CD4-positive, alpha-beta memory T cell (primary cell): Measurements from ENCODE around the gene FKBP11. TPM values are rescaled to one million over a fixed set of nuclear protein-coding genes. Genes with fewer than 3 reads are reported as not detected.

ENCODE experiments used
- CTCF ChIA-PET: fragments of 350-600 bp; sonication (Branson Sonifier 250); formaldehyde crosslinking; loops from one replicate; lab custom pipeline; 2021; ENCODE audit warnings: inconsistent platforms; ENCODE audit not compliant: partially characterized antibody; lab: Charles Lee
- POLR2A ChIA-PET: fragments of 350-600 bp; sonication (Branson Sonifier 250); formaldehyde crosslinking; loops from one replicate; lab custom pipeline; 2021; ENCODE audit not compliant: partially characterized antibody; lab: Charles Lee
- DNase-seq, 5 donors: peaks; one replicate each; pipeline versions ENCODE4 v3.0.0 to v3.0.0-alpha.2; 2020 to 2022; ENCODE audit warnings: mixed read lengths in 1 of 5
- H3K27ac ChIP-seq: one replicate; pipeline ENCODE4 v1.7.0; 2013; ENCODE audit warnings: low read depth, low read length
- H3K27me3 ChIP-seq: 2 replicates; pipeline ENCODE4 v1.7.0; 2013; ENCODE audit warnings: mild to moderate bottlenecking, low read length, moderate library complexity; ENCODE audit not compliant: insufficient read depth
- H3K36me3 ChIP-seq: 2 replicates; pipeline ENCODE4 v1.7.0; 2013; ENCODE audit warnings: mild to moderate bottlenecking, low read length, moderate library complexity; ENCODE audit not compliant: insufficient read depth
- H3K4me1 ChIP-seq: 2 replicates; pipeline ENCODE4 v1.7.0; 2013; ENCODE audit warnings: mild to moderate bottlenecking, low read length, moderate library complexity; ENCODE audit not compliant: insufficient read depth
- H3K4me3 ChIP-seq, 2 donors: one replicate each; pipeline ENCODE4 v1.7.0; 2013; ENCODE audit warnings: low read length in 2 of 2, mild to moderate bottlenecking in 1 of 2
- H3K9me3 ChIP-seq, 2 donors: one replicate each; pipeline ENCODE4 v1.7.0; 2013; ENCODE audit warnings: low read length in 2 of 2, control low read depth in 1 of 2; ENCODE audit not compliant: control insufficient read depth in 1 of 2
- H3K27ac Mint-ChIP-seq, 7 donors: one replicate each; pipeline ENCODE4 v1.8.0; 2020 to 2021; ENCODE audit warnings: mixed read lengths in 7 of 7, mild to moderate bottlenecking in 6 of 7, inconsistent platforms in 3 of 7, moderate library complexity in 3 of 7
- H3K27me3 Mint-ChIP-seq, 2 donors: one replicate each; pipeline ENCODE4 v1.8.0; 2020 to 2021; ENCODE audit warnings: mixed read lengths in 2 of 2
- H3K36me3 Mint-ChIP-seq, 2 donors: one replicate each; pipeline ENCODE4 v1.8.0; 2020 to 2021; ENCODE audit warnings: mixed read lengths in 2 of 2, inconsistent platforms in 1 of 2, mild to moderate bottlenecking in 1 of 2
- H3K4me1 Mint-ChIP-seq, 4 donors: one replicate each; pipeline ENCODE4 v1.8.0; 2020 to 2021; ENCODE audit warnings: mixed read lengths in 4 of 4, mild to moderate bottlenecking in 1 of 4
- H3K4me3 Mint-ChIP-seq, 8 donors: one replicate each; pipeline ENCODE4 v1.8.0; 2020 to 2021; ENCODE audit warnings: mixed read lengths in 8 of 8, mild to moderate bottlenecking in 7 of 8, moderate library complexity in 6 of 8, inconsistent platforms in 3 of 8
- H3K9me3 Mint-ChIP-seq, 8 donors: one replicate each; pipeline ENCODE4 v1.8.0; 2020 to 2021; ENCODE audit warnings: mixed read lengths in 8 of 8, mild to moderate bottlenecking in 5 of 8, inconsistent platforms in 3 of 8, moderate library complexity in 1 of 8
- intact Hi-C: fragments of 100-400 bp; cut with micrococcal nuclease; formaldehyde crosslinking; loops from one replicate; pipeline ENCODE4 v1.15.1; 2023
- polyA plus RNA-seq, 2 donors: library from polyadenylated mRNA; unstranded; fragments of 300-500 nt; fragmentation: Illumina TruSeq; gene quantifications; one replicate each; pipeline ENCODE4 v1.2.3, GENCODE V29; 2021
- total RNA-seq, 2 experiments: library from RNA; stranded (reverse); gene quantifications; one replicate each; pipeline ENCODE4 v1.2.3, GENCODE V29; 2021

The FKBP11 gene
- total and polyA plus RNA-seq, 4 experiments from 2014 or later: 77.7 to 238 (median 146) TPM

DNA sequence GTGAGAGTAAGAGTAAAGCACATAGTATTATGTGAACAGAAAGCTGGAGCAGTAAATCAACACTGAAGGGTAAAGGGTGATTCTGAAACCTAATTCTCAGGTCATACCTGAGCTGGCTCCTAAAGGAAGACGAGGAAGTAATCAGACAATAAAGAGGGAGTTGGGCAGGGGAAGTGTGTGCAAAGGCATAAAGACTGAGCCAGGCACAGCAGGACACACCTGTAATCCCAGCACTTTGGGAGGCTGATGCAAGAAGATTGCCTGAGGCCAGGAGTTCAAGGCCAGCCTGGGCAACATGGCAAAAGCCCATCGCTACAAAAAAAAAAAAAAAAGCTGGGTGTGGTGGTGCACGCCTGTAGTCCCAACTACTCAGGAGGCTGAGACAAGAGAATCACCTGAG is 22.4 kb upstream of the FKBP11 start:
- Histone ChIP-seq H3K4me3 (no peak overlapping the region), H3K9me3 (no peaks in the 10 kb centered on the region), H3K27ac (no peak overlapping the region), H3K36me3 (no peaks in the 10 kb centered on the region), H3K4me1 (peaks cover 8% of the 10 kb centered on the region), H3K27me3 (no peaks in the 10 kb centered on the region)
- no peak for DNase-seq
- H3K4me1 Mint-ChIP-seq: peaks cover 22 to 48% (median 36%) of the 10 kb centered on the region in 4 donors
- H3K27me3 Mint-ChIP-seq: no peaks in the 10 kb centered on the region
- H3K36me3 Mint-ChIP-seq: peaks cover 11 to 33% of the 10 kb centered on the region in 2 donors
- peak overlapping the region in 5 of 7 donors; percentile 1 to 65 (median 34) for H3K27ac Mint-ChIP-seq
- intact Hi-C loops: no loop called here
- no peak overlapping the region for H3K4me3 Mint-ChIP-seq
- ChIA-PET CTCF (interaction anchor here (0.6 to 2.5 kb wide), 6 partner anchors 11 to 57 kb away, joined by 3 to 11 read pairs (median 5); no protein-coding TSS in a partner anchor), POLR2A (no interaction called here)
- H3K9me3 Mint-ChIP-seq: no peaks in the 10 kb centered on the region

DNA sequence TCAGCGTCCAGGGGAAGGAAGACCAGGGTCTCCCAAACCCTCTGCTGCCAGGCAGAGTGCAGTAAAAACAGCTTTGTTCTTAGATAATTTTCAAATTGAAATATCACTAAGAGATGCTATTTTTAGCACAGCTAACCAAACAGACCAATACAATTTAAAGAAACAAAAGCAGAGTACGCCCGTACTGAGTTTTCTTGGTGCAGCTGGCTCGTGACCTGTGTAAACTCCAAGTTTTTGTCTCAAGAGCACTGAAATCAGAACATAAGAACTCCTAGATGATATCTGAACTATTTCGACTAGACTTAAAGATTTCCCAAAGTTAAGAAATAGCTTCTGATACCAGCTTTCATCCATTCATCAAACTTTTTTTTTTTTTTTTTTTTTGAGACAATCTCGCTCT is 21.7 kb upstream of the FKBP11 start:
- Histone ChIP-seq H3K9me3 (no peaks in the 10 kb centered on the region), H3K27ac (no peak overlapping the region), H3K4me1 (peaks cover 8% of the 10 kb centered on the region), H3K4me3 (no peak overlapping the region), H3K36me3 (no peaks in the 10 kb centered on the region), H3K27me3 (no peaks in the 10 kb centered on the region)
- H3K9me3 Mint-ChIP-seq: peaks cover 0 to 1% (median 0%) of the 10 kb centered on the region in 8 donors
- H3K36me3 Mint-ChIP-seq: peaks cover 9 to 32% of the 10 kb centered on the region in 2 donors
- intact Hi-C loops: no loop called here
- DNase-seq: no peak
- POLR2A ChIA-PET: no interaction called here
- H3K27me3 Mint-ChIP-seq: no peaks in the 10 kb centered on the region
- H3K27ac Mint-ChIP-seq: peak overlapping the region in 4 of 7 donors; percentile 10 to 61 (median 52)
- H3K4me3 Mint-ChIP-seq: no peak overlapping the region
- peaks cover 20 to 40% (median 32%) of the 10 kb centered on the region in 4 donors for H3K4me1 Mint-ChIP-seq
- CTCF ChIA-PET: interaction anchor here (1.7 to 2.5 kb wide), 4 partner anchors 11 to 56 kb away, joined by 5 to 11 read pairs (median 8); a partner anchor contains a TSS

DNA sequence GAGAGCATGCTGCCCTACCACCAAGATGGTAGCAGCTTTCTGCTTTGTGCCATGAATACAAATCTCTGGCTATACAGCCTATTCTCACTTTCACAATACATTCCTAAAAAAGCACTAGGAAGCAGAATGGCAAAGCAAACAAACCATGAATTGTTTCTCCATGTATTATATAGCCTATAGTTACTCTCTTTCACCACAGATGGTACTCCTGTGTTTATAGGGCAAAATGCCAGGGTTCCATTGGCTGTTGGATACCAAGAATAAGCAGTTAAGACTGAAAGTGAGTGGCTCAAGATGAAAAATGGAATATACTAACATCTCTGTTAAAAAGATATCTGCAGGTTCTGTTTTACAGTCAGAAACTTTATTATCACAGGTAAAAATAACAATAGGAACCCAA is 20.9 kb upstream of the FKBP11 start:
- POLR2A ChIA-PET: no interaction called here

DNA sequence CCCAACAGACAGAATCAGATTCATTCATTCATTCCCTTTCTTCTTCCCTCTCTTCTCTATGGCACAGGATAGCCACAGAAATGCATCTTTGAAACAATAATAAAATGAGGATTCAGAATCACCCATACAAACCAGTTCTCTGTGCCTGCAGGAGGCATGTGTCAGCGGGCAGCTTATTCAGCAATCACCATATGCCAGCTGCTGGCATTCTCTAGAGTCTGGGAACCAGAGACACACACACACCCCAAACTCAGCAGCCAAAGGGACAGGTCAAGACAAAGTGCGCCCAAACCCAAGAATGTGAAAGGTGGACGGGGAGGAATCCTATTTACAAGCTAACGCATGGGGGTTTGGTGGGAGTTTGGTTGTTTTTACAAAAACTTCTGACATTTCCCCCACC is 17.9 kb upstream of the FKBP11 start:
- no peak overlapping the region for H3K4me3 ChIP-seq
- CTCF ChIA-PET: interaction anchor here (0.6 to 10.0 kb wide), 9 partner anchors 18 to 90 kb away, joined by 3 to 154 read pairs (median 4); partner anchors contain the start of genes DDX23, FKBP11 and WNT1
- H3K36me3 Mint-ChIP-seq: peaks cover 28 to 54% of the 10 kb centered on the region in 2 donors

More for the DNA sequence above, 20.9 kb upstream of the FKBP11 start:
- H3K4me3 ChIP-seq: no peak overlapping the region
- H3K4me1 ChIP-seq: peaks cover 8% of the 10 kb centered on the region
- H3K36me3 ChIP-seq: no peaks in the 10 kb centered on the region
- no peaks in the 10 kb centered on the region for H3K9me3 ChIP-seq
- H3K27ac Mint-ChIP-seq: peak overlapping the region in 5 of 7 donors; percentile 10 to 72 (median 61)
- peaks cover 20 to 38% (median 31%) of the 10 kb centered on the region in 4 donors for H3K4me1 Mint-ChIP-seq
- intact Hi-C loops: no loop called here
- no peak for DNase-seq
- peaks cover 9 to 34% of the 10 kb centered on the region in 2 donors for H3K36me3 Mint-ChIP-seq
- H3K4me3 Mint-ChIP-seq: no peak overlapping the region
- H3K9me3 Mint-ChIP-seq: peaks cover 0 to 1% (median 0%) of the 10 kb centered on the region in 8 donors
- H3K27me3 Mint-ChIP-seq: no peaks in the 10 kb centered on the region
- no peaks in the 10 kb centered on the region for H3K27me3 ChIP-seq
- H3K27ac ChIP-seq: no peak overlapping the region
- CTCF ChIA-PET: interaction anchor here (0.8 to 2.5 kb wide), 6 partner anchors 10 to 142 kb away, joined by 3 to 11 read pairs (median 6); a partner anchor contains a TSS

DNA sequence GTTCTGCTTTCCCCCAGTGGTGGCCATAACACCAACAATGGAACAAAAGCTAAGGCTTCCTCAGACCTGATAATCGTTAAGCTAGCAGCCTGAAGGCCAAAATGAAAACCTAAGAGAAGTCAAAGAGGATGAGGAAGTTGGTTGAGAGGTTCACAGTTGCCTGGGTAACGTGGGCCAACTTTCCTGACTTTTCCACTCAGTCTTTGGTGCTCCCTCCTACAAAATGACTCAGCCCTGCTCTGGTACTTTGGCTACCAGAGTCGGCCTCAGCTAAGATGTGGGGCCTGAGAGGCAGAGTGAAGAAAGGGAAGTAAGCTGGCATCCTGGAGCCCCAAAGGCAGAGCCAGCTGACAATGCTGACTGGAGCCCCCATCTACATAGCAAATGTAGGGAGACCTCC is 14.9 kb upstream of the FKBP11 start:
- ChIA-PET CTCF (interaction anchor here (0.9 to 10.3 kb wide), 10 partner anchors 13 to 85 kb away, joined by 3 to 154 read pairs (median 5); partner anchors contain the start of genes DDX23 and FKBP11), POLR2A (interaction anchor here (0.8 to 3.3 kb wide), 2 partner anchors 15 to 19 kb away, joined by 3 to 14 read pairs; partner anchors contain the start of gene FKBP11)
- Histone ChIP-seq H3K27ac (no peak overlapping the region), H3K27me3 (no peaks in the 10 kb centered on the region), H3K9me3 (no peaks in the 10 kb centered on the region), H3K36me3 (peaks cover 20% of the 10 kb centered on the region), H3K4me1 (peaks cover 15% of the 10 kb centered on the region), H3K4me3 (no peak overlapping the region)
- H3K27ac Mint-ChIP-seq: peak overlapping the region in 5 of 7 donors; percentile 21 to 66 (median 46)
- no peak for DNase-seq
- peaks cover 0 to 3% (median 0%) of the 10 kb centered on the region in 8 donors for H3K9me3 Mint-ChIP-seq
- no peak overlapping the region for H3K4me3 Mint-ChIP-seq
- peaks cover 15 to 37% (median 23%) of the 10 kb centered on the region in 4 donors for H3K4me1 Mint-ChIP-seq
- intact Hi-C loops: no loop called here
- H3K36me3 Mint-ChIP-seq: peaks cover 40 to 62% of the 10 kb centered on the region in 2 donors
- H3K27me3 Mint-ChIP-seq: no peaks in the 10 kb centered on the region

More for the DNA sequence above, 17.9 kb upstream of the FKBP11 start:
- peaks cover 1% of the 10 kb centered on the region for H3K4me1 ChIP-seq
- no peak overlapping the region for H3K4me3 Mint-ChIP-seq
- H3K27ac Mint-ChIP-seq: peak overlapping the region in 3 of 7 donors; percentile 37 to 83 (median 68)
- intact Hi-C loops: no loop called here
- H3K27ac ChIP-seq: no peak overlapping the region
- peaks cover 20% of the 10 kb centered on the region for H3K36me3 ChIP-seq
- H3K9me3 Mint-ChIP-seq: peaks cover 0 to 1% (median 0%) of the 10 kb centered on the region in 8 donors
- no peaks in the 10 kb centered on the region for H3K27me3 ChIP-seq
- no peaks in the 10 kb centered on the region for H3K9me3 ChIP-seq
- POLR2A ChIA-PET: no interaction called here
- H3K4me1 Mint-ChIP-seq: peaks cover 15 to 28% (median 22%) of the 10 kb centered on the region in 4 donors
- H3K27me3 Mint-ChIP-seq: no peaks in the 10 kb centered on the region
- no peak for DNase-seq

DNA sequence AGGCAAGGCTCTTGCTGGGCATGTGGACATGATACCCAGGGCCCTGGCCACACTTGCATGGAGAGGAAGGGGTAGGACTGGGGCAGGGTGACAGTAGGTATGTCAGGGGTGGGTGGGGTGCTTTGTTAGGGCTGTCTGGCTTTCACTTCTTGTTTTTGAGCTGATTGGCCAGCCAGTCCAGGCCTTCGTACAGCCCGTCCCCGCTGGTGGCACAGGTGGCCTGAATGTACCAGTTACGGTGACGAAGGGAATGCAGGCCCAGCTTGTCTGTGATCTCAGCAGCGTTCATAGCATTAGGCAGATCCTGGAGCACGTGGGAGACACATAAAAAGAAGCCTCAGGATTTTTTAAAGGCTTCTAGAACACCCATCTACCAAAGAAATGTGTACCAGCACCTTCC is 13.5 kb upstream of the FKBP11 start:
- peaks cover 28% of the 10 kb centered on the region for H3K4me1 ChIP-seq
- intact Hi-C loops: no loop called here
- H3K27ac ChIP-seq: no peak overlapping the region
- H3K36me3 Mint-ChIP-seq: peaks cover 42 to 62% of the 10 kb centered on the region in 2 donors
- no peaks in the 10 kb centered on the region for H3K27me3 ChIP-seq
- H3K4me1 Mint-ChIP-seq: peaks cover 21 to 41% (median 30%) of the 10 kb centered on the region in 4 donors
- peaks cover 20% of the 10 kb centered on the region for H3K36me3 ChIP-seq
- ChIA-PET POLR2A (interaction anchor here (1.2 to 3.3 kb wide), 3 partner anchors 13 to 36 kb away, joined by 4 to 14 read pairs (median 8); partner anchors contain the start of gene FKBP11), CTCF (interaction anchor here (1.4 to 10.3 kb wide), 10 partner anchors 8 to 84 kb away, joined by 3 to 190 read pairs (median 8); partner anchors contain the start of genes DDX23 and FKBP11)
- H3K4me3 Mint-ChIP-seq: no peak overlapping the region
- peak overlapping the region in 3 of 7 donors; percentile 13 to 22 (median 21) for H3K27ac Mint-ChIP-seq
- H3K4me3 ChIP-seq: no peak overlapping the region
- DNase-seq: no peak
- H3K9me3 ChIP-seq: no peaks in the 10 kb centered on the region
- peaks cover 0 to 3% (median 0%) of the 10 kb centered on the region in 8 donors for H3K9me3 Mint-ChIP-seq
- H3K27me3 Mint-ChIP-seq: no peaks in the 10 kb centered on the region

DNA sequence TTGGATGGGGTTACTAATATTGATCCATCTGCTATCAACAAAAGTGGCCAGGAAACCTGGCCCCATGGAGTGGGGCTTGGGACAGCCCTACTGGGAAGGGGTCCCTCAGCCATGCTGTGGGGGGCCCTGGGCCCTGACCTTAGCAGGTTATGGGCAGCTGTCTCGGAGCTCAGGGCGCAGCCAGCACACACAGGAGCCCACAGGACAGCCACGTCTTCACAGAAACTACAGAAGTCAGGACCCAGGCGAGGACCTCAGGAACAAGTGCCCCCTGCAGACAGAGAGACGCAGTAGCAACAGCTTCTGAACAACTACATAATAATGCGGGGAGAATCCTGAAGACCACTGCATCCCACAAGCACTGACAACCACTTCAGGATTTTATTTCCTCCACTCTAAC is 11.9 kb upstream of the FKBP11 start:
- Mint-ChIP-seq H3K27me3 (no peaks in the 10 kb centered on the region), H3K4me1 (peaks cover 31 to 49% (median 38%) of the 10 kb centered on the region in 4 donors), H3K4me3 (no peak overlapping the region)

More for the DNA sequence above, 11.9 kb upstream of the FKBP11 start:
- intact Hi-C loops: loop anchor here (2.0 kb wide), 3 partner anchors 18 to 44 kb away; partner anchors contain the start of gene ARF3
- H3K27ac Mint-ChIP-seq: peak overlapping the region; percentile 16 to 97 (median 88)
- H3K27ac ChIP-seq: no peak overlapping the region
- no peak overlapping the region for H3K4me3 ChIP-seq
- peaks cover 0 to 3% (median 0%) of the 10 kb centered on the region in 8 donors for H3K9me3 Mint-ChIP-seq
- CTCF ChIA-PET: interaction anchor here (1.6 to 10.3 kb wide), 7 partner anchors 9 to 82 kb away, joined by 3 to 190 read pairs (median 21); partner anchors contain the start of genes ARF3, DDX23 and FKBP11
- peaks cover 48 to 58% of the 10 kb centered on the region in 2 donors for H3K36me3 Mint-ChIP-seq
- H3K36me3 ChIP-seq: peaks cover 29% of the 10 kb centered on the region
- H3K27me3 ChIP-seq: no peaks in the 10 kb centered on the region
- POLR2A ChIA-PET: interaction anchor here (0.7 to 6.0 kb wide), 6 partner anchors 10 to 85 kb away, joined by 4 to 70 read pairs (median 11); partner anchors contain the start of genes DDX23 and FKBP11
- no peaks in the 10 kb centered on the region for H3K9me3 ChIP-seq
- peaks cover 45% of the 10 kb centered on the region for H3K4me1 ChIP-seq
- no peak for DNase-seq
